Fibroblast of skin of left quadriceps (primary cell): ENCODE results near the gene SEMA6A.

Source experiments
- DNase-seq, 2 experiments: peaks; one replicate each; pipeline ENCODE4 v3.0.0-alpha.2; 2013; ENCODE audit warnings: low read depth in 2 of 2

The SEMA6A gene

DNA sequence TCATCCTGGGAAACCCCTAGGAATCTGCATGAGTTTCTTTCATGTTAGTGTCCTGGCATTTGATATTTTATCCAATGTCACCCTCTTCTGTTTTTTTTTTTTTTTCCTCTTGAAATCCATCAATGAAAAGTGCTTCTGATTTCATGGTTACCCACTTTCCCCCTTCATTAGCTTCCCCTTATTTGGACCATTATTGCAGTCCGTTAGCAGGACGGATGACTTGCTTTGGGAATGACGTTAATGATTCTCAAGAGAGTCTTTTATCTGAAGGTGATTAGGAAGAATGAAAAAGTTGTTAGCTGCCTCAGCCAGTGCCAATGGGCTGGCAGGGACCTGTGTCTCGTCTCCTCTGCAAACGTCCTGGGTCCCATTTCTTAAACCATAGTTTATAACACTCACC, 134.7 kb downstream of the SEMA6A start:
- no peak for DNase-seq

DNA sequence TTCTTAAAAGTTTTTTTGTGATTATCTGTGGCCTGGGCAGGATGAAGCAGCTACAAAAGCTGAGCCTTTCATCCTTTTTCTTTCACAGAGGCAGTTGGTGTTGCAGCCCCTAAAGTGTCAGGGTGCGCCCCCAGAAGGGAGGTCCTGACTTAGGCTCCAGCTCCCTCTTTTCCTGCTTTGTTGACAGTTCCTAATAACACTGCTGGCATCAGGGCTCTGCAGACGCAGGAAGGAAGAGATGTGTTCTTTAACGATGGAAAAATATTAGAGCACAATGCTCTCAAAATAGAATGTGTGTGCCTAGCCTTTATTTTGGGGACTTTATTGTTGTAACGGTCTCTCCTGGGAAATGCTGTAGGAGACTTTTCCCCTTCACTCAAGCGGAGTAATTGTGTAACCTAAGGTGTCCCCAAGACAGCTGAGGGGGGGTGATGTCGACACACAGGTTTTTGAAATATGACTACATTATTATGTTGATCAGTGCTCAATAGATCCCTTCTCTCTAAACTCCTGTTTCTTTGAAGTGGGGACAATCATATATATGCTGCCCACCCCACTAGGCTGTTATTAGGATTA, 135.6 kb downstream of the SEMA6A start:
- DNase-seq: no peak

DNA sequence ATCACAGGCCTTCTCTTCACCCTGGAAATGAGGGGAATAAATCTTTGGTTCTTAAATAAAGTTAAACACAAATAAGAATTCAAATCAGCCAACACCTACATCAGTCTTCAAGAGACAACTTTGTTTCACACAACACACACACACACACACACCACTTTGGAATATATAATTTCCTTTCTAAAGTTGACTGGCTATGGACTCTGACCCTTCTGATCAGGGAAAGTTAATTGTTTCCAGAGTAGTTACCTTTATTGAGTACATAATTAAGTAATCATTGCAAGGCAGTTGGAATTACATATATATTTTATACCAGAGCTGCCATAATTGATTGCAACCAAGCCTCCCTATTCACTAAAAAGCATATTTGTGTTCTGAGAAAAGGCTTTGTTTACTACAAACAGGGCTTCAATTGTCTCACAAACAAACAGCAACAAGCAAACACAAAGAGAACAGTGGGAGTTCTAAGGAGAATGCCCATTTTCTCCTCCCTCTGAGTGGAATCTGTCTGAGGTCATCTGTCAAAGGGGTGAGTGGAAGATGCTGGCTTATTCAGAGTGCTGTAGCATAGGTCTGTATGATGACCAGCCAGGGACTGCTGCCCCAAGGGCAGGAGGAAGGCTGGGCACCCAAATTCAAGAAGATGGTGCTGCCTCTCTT, 136.6 kb downstream of the SEMA6A start:
- DNase-seq: no peak

DNA sequence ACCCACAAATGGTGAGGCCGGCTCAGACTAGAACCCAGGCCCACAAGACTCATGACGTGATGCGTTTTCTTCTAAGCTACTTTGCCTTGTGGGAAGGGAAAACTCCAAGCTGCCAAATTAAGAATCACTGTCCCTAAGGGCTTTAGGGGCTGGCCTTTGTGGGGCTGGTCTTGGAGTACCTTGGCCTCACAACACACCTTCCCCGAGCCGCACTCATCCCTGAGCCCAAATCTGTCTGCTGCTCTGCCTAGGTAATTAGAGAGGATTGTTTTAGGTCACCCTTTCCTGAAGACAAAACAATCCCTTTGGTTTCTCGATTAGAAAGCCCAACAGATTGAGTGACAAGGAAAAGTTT, 137.3 kb downstream of the SEMA6A start:
- DNase-seq: no peak

DNA sequence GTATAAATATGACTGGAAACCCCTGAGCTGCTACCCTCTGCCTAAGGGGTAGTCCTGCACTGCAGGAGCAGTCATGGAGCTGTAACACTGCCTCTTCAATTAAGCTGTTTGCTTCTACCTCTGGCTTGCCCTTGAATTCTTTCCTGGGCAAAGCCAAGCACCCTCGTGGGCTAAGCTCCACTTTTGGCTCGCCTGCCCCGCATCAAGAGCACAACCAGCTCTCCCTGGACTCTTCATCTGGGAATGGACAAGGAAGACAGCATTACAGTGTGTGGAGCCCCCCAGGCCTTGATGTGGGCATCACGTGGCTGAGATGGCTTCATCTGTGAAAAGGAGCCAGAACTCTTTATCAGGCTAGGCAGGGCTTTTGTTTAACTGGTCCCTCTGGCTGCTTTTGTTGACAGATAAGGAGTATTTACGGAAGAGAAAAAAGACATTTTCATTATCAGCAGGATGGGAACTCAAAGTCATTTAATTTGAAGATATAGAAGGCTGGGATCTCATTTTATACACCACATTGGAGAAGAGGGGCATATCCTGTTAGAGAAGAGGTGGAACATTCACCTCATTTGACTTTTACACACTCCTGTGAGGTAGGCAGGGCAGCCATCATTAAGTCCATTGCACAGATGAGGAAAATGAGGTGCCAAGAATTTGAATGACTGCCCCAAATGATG, 137.8 kb downstream of the SEMA6A start:
- no peak for DNase-seq

DNA sequence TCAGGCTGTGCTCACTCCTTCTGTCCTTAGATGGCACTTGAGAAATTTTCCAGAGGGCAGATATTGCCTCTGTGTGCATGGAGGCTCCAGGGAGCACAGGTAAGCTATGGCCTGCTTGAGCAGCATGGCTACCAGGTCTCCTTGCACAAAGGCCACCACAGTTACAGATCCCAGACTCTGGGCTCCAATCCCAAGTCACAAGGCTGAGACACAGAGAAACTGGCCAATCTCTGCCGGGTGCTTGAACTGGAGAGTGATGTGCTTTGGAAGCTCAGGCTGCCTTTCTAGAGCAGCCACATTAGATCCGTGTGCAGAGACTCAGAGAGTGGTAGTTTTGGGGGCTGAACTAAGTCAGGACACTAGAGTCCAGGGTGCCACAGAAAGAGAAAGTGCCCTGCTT, 145.7 kb downstream of the SEMA6A start:
- no peak for DNase-seq

DNA sequence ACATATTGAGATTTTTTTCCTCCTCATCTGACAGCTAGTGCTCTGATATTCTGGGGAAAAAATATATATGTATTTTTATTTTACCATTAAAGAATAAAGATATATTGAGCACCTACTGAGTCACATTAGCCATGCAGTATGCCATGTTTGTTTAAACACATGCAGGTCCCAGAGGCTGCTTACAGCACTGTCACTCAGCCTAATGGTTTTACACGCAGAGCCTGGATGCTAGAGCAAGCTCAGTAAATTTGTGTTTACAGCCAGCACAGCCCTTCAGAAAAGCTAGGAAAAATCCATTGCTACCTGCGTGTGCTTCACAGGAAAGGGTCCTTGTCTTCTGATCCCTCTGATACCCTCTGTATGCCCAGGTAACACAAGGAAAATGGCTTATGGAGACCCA, 146.2 kb downstream of the SEMA6A start:
- DNase-seq: no peak

DNA sequence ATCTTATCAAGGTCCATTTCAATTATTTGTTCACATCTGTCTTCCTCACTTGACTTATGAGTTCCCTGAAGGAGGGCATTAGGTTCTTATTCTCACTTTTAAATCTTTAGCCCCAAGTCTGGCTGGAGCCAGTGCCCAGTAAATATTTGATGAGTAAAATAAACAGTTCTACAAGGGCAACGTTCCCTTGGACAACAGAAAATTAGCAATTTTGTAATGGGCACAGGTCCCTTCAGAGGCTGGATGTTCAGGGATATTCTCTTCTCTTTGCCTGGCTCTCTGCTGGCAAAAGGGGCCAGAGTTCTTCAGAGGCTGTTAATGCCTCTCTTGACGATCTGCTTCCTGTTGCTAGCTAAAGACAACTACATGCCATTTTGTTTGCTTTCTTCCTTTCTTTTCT, 149.7 kb downstream of the SEMA6A start:
- no peak for DNase-seq

DNA sequence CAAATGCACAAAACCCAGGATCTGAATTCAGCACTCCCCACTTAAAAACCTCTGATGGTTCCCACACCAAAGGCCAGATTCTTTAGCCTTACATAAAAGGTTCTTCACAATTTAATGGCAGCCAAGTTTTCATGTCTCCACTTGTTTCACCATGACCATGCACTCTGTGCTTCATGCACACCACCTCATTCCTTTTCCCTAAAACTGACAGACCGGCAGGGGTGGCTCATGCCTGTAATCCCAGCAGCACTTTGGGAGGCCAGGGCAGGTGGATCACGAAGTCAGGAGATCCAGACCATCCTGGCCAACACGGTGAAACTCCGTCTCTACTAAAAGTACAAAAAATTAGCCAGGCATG, 150.4 kb downstream of the SEMA6A start:
- DNase-seq: no peak

DNA sequence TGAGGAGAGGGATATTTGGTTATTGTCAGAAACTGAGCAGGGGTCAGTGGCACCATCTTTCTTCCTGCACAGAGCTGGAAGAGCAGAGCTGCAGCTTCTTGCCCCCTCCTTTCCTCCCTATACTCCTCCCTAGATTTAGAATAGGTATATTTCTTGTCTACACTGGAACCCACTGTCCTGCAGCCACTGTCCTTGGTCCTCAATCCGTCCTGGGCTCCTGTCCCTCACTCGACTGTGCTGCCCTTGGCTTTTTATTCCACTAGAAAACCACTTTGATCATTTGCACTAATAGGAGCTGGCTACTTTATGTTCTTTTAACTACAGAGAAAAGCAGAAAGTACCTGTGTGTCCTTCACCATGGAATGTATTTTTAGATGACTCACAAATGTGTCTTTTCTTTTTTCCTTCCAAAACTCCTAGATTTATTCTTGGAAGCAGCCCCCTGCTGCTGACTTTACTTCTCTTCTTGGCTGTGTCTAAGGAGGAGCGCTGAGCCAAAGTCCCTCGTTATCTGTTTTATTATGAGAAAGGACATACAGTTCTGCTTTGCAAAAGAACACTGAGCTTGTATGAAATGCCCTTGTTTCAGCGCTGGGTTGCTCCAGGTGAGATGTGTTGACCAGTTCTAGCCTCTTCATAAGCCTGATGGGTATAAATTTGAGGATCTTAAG, 150.9 kb downstream of the SEMA6A start:
- DNase-seq: no peak

DNA sequence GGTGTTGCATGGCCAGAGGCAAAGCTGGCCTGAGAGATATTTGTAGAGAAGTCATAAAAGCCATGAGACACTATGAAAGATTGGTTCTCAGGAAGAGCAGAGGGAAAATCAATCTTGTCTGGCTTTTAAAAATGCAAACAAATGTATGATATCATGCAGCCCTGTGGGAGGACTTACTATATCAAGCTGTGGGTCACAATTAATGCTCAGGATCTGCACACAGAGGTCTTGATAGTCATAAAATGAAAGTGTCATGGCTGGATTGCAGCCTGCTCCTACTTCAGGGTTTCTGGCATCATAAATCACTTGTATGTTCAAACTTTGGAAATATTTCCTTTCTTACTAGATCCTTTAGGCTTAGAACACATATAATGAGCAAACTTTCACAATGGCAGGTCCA, 151.5 kb downstream of the SEMA6A start:
- peak in 1 of 2 experiments; percentile 1 for DNase-seq

DNA sequence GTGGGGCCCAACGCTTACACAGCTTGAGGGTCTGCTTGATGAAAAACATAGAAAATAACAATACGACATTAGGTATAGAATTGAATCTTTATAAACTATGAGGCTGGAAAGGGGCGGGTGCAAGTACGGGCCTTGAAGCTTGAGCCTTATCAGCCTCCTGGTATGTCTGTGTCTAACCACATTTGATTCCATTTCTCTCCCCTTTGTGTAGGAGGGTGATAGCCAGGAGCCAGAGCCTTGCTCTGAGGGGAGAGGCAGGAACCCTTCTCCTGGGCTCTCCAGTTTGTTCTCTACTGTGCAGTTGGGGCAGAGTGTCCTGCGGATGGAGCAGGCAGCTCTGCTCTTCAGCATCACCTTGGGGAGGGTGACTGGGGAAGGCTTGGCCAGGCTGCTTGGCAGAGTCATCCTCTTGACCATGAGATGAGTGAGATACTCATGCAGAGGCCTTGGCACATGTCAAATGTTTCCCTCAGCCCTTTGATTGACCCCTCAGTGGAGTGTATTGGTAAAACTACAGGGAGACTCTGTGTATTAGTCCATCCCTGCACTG, 153.5 kb downstream of the SEMA6A start:
- no peak for DNase-seq

DNA sequence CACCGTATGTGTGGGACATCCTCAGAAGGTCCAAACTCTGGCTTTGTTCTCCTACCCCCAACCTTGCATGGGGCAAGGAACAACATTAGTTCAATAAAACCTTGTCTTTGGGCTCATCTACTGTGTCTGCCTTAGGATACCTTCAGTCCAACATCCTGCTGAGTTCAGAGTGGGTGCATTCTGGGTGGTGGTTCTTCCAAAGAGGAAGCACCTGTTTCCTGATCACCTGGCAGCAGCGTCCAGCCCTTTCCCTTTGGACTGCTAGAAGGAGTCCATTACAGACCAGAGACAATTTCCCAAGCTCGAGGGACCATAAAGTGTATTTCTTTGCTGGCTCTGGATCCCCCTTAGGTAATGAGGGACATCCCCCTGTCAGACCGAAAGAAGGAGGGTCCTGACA, 154.1 kb downstream of the SEMA6A start:
- no peak for DNase-seq

DNA sequence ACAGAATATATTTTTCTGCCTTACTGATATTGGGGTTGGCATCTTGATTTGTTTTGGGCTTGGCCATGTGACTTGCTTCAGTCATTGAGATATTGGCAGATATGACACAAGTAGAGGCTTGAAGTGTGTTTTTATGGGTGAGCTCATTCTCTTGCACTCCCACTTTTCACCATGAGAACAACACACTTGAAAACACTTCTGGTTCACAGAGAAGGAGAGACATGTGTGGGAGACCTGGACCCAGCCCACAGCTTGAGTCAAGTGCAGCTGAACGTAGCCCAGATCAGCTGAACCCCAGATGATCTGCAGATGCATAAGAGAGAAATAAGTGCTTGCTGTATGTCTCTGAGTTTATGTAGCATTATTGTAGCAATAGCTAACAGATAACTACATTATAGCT, 155.4 kb downstream of the SEMA6A start:
- no peak for DNase-seq

DNA sequence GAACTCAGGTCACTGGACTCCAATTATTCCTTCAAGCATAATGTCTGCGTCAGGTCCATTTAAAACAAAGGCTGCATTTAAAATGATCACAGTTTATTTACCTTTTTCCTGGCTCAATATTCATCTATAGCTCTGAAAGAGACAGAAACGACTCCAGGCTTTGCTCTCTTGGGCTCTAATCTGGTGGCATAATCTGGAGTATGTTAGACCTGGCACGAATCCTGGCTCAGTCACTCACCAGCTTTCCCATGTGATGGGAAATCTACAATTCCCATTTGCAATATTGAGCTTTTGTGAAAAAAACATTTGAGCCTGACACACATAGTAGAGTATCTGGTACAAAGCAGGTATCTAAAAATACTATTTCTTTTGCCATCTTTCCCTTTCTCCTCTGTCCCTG, 155.8 kb downstream of the SEMA6A start:
- DNase-seq: no peak

DNA sequence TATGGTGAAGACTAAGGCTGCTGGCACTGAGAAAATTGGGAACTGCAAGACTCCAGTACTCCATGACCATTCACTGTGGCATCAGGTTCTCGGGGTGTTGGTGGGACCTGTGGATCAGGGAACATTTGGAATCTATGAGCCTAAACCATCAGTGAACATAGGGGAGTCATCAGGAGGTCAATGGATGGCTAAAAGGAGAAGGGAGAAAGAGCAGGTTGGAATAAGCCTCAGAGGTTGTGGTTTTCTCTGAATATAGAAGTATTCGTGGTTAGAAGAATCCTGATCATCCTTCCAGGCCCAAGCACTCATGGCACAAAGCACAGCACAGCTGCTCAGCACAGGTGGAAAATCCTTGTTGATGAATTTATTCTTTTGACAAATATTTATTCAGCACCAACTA, 156.6 kb downstream of the SEMA6A start:
- DNase-seq: no peak

DNA sequence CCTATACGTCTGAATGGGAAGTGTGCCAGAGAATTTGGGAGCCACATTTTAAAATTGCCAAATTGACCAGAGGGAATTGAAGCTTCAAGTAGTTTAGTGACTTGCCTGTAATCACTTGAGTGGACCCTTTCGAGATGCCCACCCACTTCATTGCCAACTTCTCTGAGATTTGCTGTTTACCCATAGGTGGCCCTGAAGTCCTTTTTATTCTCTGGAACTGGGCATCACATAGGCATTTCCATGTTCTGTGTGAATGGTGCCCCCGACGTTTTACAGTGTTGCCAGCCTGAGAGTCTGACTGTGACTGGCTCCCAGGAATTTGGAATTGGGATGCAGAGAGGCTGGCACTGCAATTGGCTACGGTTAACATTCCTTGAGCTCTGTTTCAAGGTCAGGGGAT, 158.6 kb downstream of the SEMA6A start:
- no peak for DNase-seq

DNA sequence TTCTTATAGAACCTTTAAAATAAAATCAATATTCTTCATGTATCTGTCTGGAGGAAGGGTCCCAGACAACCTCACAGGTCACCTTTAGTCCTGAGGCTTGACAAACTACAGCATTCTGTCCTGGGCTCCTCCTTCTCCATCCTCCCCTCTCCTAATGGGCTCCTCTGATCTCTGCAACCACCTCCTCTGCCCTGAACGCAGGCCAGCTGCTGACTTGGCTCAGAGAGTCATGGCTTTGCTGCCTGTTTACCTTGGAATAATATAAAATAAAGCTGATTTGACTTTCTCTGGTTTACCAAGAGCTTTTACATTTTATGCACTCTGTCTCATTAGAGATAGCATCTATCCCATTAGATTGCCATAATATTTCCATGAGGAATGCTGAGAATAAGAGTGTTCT, 159.4 kb downstream of the SEMA6A start:
- DNase-seq: no peak

DNA sequence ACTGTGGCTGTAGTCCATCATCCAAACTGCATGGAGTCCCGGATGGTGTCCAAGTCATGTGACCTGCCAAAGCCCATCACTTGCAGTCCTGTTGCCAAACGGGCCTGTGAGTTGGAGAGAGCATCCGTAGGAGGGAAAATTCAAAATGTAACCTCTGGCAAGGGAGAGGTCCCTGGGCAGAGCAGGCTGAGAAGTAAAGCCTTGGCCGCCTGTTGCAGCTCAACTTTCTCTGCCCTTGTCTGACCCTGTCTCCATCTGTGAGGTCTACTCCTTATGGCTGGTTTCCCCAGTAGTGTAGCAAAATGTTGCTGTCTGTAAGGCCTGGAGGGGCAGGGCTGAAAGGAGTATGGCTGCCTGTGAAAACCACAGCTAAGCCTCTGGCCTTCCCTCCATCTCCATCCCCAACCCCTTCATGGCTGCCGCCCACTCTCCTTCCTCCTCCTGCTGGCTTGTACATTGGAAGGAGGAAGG, 163.5 kb downstream of the SEMA6A start:
- no peak for DNase-seq

DNA sequence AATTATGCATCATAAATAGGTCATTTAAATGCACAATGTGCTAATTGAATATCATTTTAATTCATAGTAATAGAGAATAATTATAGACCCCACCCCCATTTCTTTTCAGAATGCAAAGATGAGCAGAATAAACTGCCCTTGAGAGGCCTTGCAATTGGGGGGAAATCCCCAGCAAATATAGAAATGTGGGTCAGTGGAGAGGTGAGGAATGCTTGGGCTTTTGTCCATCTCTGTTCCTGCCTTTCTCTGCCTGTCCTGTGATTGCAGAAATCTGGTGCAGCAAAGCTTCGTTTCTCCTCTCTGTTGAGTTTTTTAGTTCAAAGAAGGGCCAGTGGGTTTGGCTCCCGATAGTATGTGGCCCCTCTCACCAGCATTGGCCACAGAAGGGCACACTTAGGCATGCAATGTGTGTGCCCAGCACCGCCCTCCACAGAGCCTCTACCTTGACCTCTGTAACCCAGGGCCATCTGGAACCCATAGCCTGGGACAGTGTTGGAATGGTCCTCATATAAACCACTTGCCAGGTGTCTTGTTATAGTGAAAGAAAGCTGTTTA, 164.2 kb downstream of the SEMA6A start:
- no peak for DNase-seq

DNA sequence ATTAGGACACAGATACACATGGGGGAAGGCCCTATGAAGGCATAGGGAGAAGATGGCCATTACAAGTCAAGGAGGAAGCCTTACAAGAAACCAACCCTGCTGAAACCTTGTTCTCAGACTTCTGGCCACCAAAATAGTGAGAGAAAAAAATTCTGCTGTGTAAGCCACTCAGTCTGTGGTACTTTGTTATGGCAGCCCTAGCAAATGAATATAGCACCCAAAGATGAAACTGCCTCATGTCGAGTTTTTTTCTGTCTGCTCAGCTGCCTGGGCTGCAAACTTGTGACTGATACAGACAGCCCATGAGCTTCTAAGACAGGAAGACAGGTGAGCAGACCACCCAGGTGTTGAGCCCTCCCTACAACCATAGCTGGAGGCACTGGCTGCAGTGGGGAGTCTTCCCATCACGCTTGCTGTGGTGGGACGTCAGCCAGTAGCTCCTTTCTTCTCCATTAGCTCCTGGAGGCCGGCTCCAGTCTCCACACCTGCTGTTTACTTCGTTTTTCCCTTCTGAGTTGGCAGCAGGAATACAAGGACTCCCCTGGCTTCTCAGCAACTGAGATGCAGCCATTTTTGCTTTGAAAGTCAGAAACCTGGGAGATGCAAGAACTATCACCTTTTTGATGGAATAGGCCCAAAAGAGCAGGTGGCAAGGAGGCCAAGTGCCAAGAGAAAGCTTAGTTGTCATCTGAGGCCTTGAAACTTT, 164.9 kb downstream of the SEMA6A start:
- no peak for DNase-seq
